ENCODE data around the gene CD36.

The CD36 gene

DNA sequence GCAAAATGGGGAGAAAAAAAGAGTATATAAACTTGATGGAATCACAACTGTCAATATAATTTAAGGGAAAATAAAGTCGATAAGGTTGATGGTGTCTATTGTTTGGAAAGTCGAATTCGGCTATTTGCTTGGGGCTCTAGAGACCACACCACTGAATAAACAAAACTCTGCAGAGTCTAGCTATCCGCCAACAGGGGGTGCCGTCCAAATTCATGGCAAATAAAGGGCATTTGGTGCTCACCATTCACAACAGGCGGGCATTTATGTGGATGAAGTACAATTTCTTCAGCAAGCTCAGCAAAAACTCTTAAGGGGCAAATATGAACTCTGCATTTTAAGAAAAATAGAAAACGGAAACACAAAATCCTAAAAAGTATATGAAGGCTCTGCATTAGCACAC is 23.3 kb downstream of the CD36 start:
- Histone ChIP-seq H3K36me3 (ENCODE audit: control insufficient read depth in 2 of 2, insufficient read depth in 1 of 2, low read length in 2 of 2) (no peaks in the 10 kb centered on the region), H3K4me1 (ENCODE audit: control insufficient read depth, insufficient read depth, low read length) (no peaks in the 10 kb centered on the region), H3K27ac (ENCODE audit: extremely low read depth, low read depth, low read length) (no peak overlapping the region), H3K9me3 (ENCODE audit: control insufficient read depth, insufficient read depth, low read depth, low read length) (no peaks in the 10 kb centered on the region), H3K4me3 (ENCODE audit: low read depth, low read length) (no peak overlapping the region)
- POLR2A ChIA-PET = no interaction called here
- CTCF ChIA-PET = interaction anchor here (0.6 to 1.8 kb wide), 11 partner anchors 9 to 602 kb away, joined by 3 to 11 read pairs (median 3); no protein-coding TSS in a partner anchor
- TF ChIP-seq KLF10 (tag by site-specific recombination; IDR thresholded peaks at IDR 0.05) = no peak
- TF ChIP-seq ZNF140 (tag by site-specific recombination; IDR thresholded peaks at IDR 0.05) = no peak
- no peak for TF ChIP-seq ZBTB20 (tag by site-specific recombination; IDR thresholded peaks at IDR 0.05)
- no peak for TF ChIP-seq ZNF654 (tag by site-specific recombination; IDR thresholded peaks at IDR 0.05; ENCODE audit: low read depth)
- TF ChIP-seq ZNF157 (tag by site-specific recombination; IDR thresholded peaks at IDR 0.05) = no peak
- no peak for TF ChIP-seq ZNF184 (tag by site-specific recombination; IDR thresholded peaks at IDR 0.05)
- no peak for TF ChIP-seq ZXDB (tag by site-specific recombination; IDR thresholded peaks at IDR 0.05)
- no peak for TF ChIP-seq ZNF155 (tag by site-specific recombination; IDR thresholded peaks at IDR 0.05)
- TF ChIP-seq ZSCAN30 (tag by site-specific recombination; IDR thresholded peaks at IDR 0.05) = no peak
- TF ChIP-seq, protein P1, sequence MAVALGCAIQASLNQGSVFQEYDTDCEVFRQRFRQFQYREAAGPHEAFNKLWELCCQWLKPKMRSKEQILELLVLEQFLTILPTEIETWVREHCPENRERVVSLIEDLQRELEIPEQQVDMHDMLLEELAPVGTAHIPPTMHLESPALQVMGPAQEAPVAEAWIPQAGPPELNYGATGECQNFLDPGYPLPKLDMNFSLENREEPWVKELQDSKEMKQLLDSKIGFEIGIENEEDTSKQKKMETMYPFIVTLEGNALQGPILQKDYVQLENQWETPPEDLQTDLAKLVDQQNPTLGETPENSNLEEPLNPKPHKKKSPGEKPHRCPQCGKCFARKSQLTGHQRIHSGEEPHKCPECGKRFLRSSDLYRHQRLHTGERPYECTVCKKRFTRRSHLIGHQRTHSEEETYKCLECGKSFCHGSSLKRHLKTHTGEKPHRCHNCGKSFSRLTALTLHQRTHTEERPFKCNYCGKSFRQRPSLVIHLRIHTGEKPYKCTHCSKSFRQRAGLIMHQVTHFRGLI (tag by site-specific recombination; IDR thresholded peaks at IDR 0.05) = no peak

DNA sequence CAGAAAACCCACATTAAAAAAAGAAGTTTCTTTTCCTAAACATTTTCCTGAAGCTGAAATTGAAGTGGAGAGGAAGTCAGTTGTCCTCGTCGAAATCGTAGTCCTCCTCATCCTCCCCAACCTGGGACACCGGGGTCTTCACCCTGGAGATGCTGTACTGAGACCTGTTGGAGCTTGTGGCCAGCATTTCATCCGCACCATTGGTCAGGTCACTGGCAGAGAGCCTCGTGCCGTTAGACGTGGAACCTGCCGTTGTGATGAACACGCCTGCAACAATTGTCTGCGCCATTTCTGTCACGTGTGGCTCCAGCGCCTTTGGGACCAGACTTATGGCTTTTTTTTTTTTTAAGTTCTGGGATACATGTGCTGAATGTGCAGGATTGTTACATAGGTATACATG is 23.8 kb downstream of the CD36 start:
- no peak overlapping the region for H3K27ac ChIP-seq (ENCODE audit: extremely low read depth, low read depth, low read length)
- ChIA-PET CTCF (interaction anchor here (0.6 to 1.8 kb wide), 7 partner anchors 9 to 233 kb away, joined by 3 to 11 read pairs (median 3); no protein-coding TSS in a partner anchor), POLR2A (no interaction called here)
- no peak overlapping the region for H3K4me3 ChIP-seq (ENCODE audit: low read depth, low read length)
- H3K9me3 ChIP-seq (ENCODE audit: control insufficient read depth, insufficient read depth, low read depth, low read length) = no peaks in the 10 kb centered on the region
- no peaks in the 10 kb centered on the region for H3K4me1 ChIP-seq (ENCODE audit: control insufficient read depth, insufficient read depth, low read length)
- TF ChIP-seq ZFP3 (tag by site-specific recombination; IDR thresholded peaks at IDR 0.05; ENCODE audit: low read depth) (no peak), ZBTB21 (tag by site-specific recombination; IDR thresholded peaks at IDR 0.05) (no peak), HOXC10 (CRISPR knock-in tag; IDR thresholded peaks at IDR 0.05) (no peak), YY1 (tag by site-specific recombination; IDR thresholded peaks at IDR 0.05) (no peak), ZNF169 (tag by site-specific recombination; IDR thresholded peaks at IDR 0.05) (no peak), ZBTB20 (tag by site-specific recombination; IDR thresholded peaks at IDR 0.05) (no peak), KLF7 (tag by site-specific recombination; IDR thresholded peaks at IDR 0.05; ENCODE audit: borderline replicate concordance) (no peak)
- TF ChIP-seq, protein P2, sequence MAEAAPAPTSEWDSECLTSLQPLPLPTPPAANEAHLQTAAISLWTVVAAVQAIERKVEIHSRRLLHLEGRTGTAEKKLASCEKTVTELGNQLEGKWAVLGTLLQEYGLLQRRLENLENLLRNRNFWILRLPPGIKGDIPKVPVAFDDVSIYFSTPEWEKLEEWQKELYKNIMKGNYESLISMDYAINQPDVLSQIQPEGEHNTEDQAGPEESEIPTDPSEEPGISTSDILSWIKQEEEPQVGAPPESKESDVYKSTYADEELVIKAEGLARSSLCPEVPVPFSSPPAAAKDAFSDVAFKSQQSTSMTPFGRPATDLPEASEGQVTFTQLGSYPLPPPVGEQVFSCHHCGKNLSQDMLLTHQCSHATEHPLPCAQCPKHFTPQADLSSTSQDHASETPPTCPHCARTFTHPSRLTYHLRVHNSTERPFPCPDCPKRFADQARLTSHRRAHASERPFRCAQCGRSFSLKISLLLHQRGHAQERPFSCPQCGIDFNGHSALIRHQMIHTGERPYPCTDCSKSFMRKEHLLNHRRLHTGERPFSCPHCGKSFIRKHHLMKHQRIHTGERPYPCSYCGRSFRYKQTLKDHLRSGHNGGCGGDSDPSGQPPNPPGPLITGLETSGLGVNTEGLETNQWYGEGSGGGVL (tag by site-specific recombination; IDR thresholded peaks at IDR 0.05) = no peak
- no peaks in the 10 kb centered on the region for H3K36me3 ChIP-seq (ENCODE audit: control insufficient read depth in 2 of 2, insufficient read depth in 1 of 2, low read length in 2 of 2)

DNA sequence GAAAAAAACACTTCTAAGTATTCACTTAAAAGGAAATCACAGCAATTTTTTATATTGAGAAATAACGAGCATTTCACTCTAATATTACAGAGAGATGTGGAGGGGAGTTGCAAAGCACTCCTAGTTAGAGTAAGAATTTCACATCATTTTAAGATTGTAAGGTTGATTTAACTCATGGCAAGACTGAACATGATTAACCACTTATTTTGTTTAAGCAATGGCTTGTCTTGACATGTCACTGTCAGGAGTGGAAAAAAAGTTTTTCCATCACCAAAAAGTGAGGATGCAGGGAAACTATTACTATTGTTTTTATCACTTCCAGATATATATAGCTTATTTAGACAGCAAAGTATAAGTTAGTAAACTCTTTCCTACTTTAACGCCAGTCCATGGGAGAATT is 27.1 kb downstream of the CD36 start:
- Histone ChIP-seq H3K9me3 (ENCODE audit: control insufficient read depth, insufficient read depth, low read depth, low read length) (no peaks in the 10 kb centered on the region), H3K36me3 (ENCODE audit: control insufficient read depth in 2 of 2, insufficient read depth in 1 of 2, low read length in 2 of 2) (no peaks in the 10 kb centered on the region), H3K27ac (ENCODE audit: extremely low read depth, low read depth, low read length) (no peak overlapping the region), H3K4me1 (ENCODE audit: control insufficient read depth, insufficient read depth, low read length) (no peaks in the 10 kb centered on the region), H3K4me3 (ENCODE audit: low read depth, low read length) (no peak overlapping the region)
- ChIA-PET CTCF (interaction anchor here (0.7 to 1.0 kb wide), 3 partner anchors 10 to 253 kb away, joined by 3 to 4 read pairs (median 3); no protein-coding TSS in a partner anchor), POLR2A (no interaction called here)
- no peak for TF ChIP-seq ZNF521 (tag by site-specific recombination; IDR thresholded peaks at IDR 0.05)
- TF ChIP-seq, protein P3, sequence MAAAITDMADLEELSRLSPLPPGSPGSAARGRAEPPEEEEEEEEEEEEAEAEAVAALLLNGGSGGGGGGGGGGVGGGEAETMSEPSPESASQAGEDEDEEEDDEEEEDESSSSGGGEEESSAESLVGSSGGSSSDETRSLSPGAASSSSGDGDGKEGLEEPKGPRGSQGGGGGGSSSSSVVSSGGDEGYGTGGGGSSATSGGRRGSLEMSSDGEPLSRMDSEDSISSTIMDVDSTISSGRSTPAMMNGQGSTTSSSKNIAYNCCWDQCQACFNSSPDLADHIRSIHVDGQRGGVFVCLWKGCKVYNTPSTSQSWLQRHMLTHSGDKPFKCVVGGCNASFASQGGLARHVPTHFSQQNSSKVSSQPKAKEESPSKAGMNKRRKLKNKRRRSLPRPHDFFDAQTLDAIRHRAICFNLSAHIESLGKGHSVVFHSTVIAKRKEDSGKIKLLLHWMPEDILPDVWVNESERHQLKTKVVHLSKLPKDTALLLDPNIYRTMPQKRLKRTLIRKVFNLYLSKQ (tag by site-specific recombination; IDR thresholded peaks at IDR 0.05; ENCODE audit: borderline replicate concordance) = no peak
- no peak for TF ChIP-seq KLF1 (tag by site-specific recombination; IDR thresholded peaks at IDR 0.05)
